Spleen (tissue), 11 donors: Measurements from ENCODE around the gene TIFAB. TPM values are rescaled to one million over a fixed set of nuclear protein-coding genes. Genes with fewer than 3 reads are reported as not detected.

ENCODE experiments used
- DNase-seq: peaks from one replicate; pipeline ENCODE4 v3.0.0-alpha.2; 2020
- H3K27ac ChIP-seq, 8 donors: fragments of 200-600 bp; sonication (generic) in 7 of 8; 1 replicate in 4 of 8; 2 replicates in 4 of 8; pipeline versions ENCODE4 v1.5.0 to v1.8.0; 2016 to 2021; ENCODE audit warnings: inconsistent platforms in 4 of 8, mild to moderate bottlenecking in 4 of 8, moderate library complexity in 1 of 8
- H3K27me3 ChIP-seq, 7 donors: fragments of 200-600 bp; sonication (generic) in 6 of 7; replicated peaks in 1 of 7; 1 replicate in 4 of 7; 2 replicates in 3 of 7; pipeline versions ENCODE4 v1.5.0 to v1.8.0; 2016 to 2021; ENCODE audit warnings: inconsistent platforms in 3 of 7, mild to moderate bottlenecking in 1 of 7
- H3K36me3 ChIP-seq, 6 donors: fragments of 200-600 bp; sonication (generic) in 5 of 6; 1 replicate in 4 of 6; 2 replicates in 2 of 6; pipeline versions ENCODE4 v1.5.0 to v1.8.0; 2016 to 2021; ENCODE audit warnings: inconsistent platforms in 2 of 6
- H3K4me1 ChIP-seq, 6 donors: fragments of 200-600 bp; sonication (generic) in 5 of 6; 1 replicate in 3 of 6; 2 replicates in 3 of 6; pipeline versions ENCODE4 v1.5.0 to v1.8.0; 2016 to 2021; ENCODE audit warnings: inconsistent platforms in 3 of 6
- H3K4me3 ChIP-seq, 8 donors: fragments of 200-600 bp; sonication (generic) in 7 of 8; 1 replicate in 4 of 8; 2 replicates in 4 of 8; pipeline versions ENCODE4 v1.5.0 to v1.8.0; 2016 to 2021; ENCODE audit warnings: inconsistent platforms in 4 of 8, mild to moderate bottlenecking in 4 of 8, moderate library complexity in 2 of 8
- H3K9me3 ChIP-seq, 8 donors: fragments of 200-600 bp; sonication (generic) in 7 of 8; 1 replicate in 4 of 8; 2 replicates in 4 of 8; pipeline versions ENCODE4 v1.5.0 to v1.8.0; 2016 to 2021; ENCODE audit warnings: inconsistent platforms in 4 of 8
- CTCF ChIP-seq, 11 experiments: fragments of 200-600 bp in 7 of 11; fragments of 450-650 bp in 4 of 11; sonication (generic) in 4 of 11; IDR thresholded peaks in 8 of 11; conservative IDR thresholded peaks in 3 of 11; 1 replicate in 7 of 11; 2 replicates in 4 of 11; pipeline versions ENCODE4 v1.4.0 to v1.8.0; 2016 to 2021; ENCODE audit warnings: antibody characterized with exemption in 11 of 11, inconsistent platforms in 4 of 11, mild to moderate bottlenecking in 1 of 11
- POLR2A ChIP-seq, 3 donors: fragments of 450-650 bp; IDR thresholded peaks; one replicate each; pipeline ENCODE4 v1.5.1; 2017; ENCODE audit warnings: antibody characterized with exemption in 3 of 3, mild to moderate bottlenecking in 1 of 3
- POLR2AphosphoS5 ChIP-seq, 3 donors: sonication (generic); formaldehyde crosslinking; IDR thresholded peaks; one replicate each; pipeline ENCODE4 v1.5.1; 2017; ENCODE audit warnings: antibody characterized with exemption in 3 of 3
- WGBS, 5 donors: extraction: QIAGEN DNeasy Blood & Tissue Kit in 3 of 5; methylation state at CpG; one replicate each; pipeline versions ENCODE4 v1.1.5 to v1.1.7; 2013 to 2018; 5-methylcytosine and 5-hydroxymethylcytosine counted together
- intact Hi-C: fragments of 100-400 bp; cut with DNase I; formaldehyde crosslinking; loops from one replicate; pipeline ENCODE4 v1.15.0; 2023; ENCODE audit warnings: low total_unique reads
- polyA plus RNA-seq, 3 donors: library from polyadenylated mRNA; stranded (reverse); fragments of 200-250 nt; gene quantifications; one replicate each; pipeline ENCODE4 v1.2.1, GENCODE V29; 2013
- total RNA-seq, 7 donors: library from RNA; depleted of rRNA in 3 of 7; stranded (reverse); fragments of >200 nt in 3 of 7; fragmentation: NEBNext Ultra II Directional in 4 of 7; extraction: Animal tissue kit (Norgen Biotek cat#: 25700) in 4 of 7; gene quantifications; one replicate each; pipeline versions ENCODE4 v1.1.0 to v1.2.1, GENCODE V29; 2016 to 2021
- donor health status: healthy with polysubstance abuse.
- donor health status: DM: no; HTN: no; CAD: no; lungs with moderate emphysema.
- donor health status: DM: no; HTN: no; CAD: no.
- donor health status: Bipolar disorder and iron deficiency.
- donor health status: healthy.
- donor health status: DM: no; HTN: no; CAD: no.
- donor health status: DM: yes; HTN: yes; CAD: no.

The TIFAB gene
- total and polyA plus RNA-seq, 10 donors: 0.37 to 4.0 (median 1.1) TPM

DNA sequence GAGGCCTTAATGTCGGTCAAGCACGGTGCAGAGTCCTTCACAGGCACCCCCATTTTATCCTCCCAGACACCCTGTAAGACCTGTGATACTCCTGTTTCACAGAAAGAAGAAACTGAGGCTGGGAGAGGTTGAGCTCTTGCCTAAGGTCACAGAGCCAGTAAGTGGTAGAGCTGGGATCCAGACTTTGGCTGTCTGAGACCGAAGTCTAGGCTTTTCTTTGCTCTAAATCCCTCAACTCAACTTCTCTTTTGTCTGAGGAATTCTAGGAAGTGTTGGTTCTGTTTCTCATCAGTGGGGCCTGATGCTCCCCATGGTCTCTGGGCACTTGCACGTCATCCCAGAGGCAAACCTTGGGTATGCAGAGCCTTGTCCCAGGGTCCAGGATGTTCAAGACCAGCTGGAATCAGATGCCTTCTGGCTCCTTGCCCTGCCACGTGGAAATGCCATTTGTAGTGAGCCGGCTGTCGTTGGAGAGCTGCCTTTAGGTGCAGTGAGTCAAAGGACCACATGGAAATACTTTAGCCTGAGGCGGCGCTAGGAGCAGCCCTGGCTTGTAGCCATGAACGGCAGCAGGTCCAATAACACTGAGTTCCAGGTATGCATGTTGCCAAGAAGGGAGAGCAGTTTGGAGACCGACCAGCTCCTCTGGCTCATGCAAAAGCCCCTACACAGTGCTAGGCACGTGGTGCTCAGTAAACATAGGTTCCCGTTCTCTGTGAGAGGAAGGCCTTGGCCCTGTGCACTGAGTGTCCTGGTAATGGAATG is 14.2 kb downstream of the TIFAB start:
- H3K4me3 ChIP-seq: no peak overlapping the region
- WGBS, 5 donors: 69 to 81% (median 73%) methylated on average over 10 to 13 of the region's 13 CpGs
- H3K27me3 ChIP-seq: peaks cover 0 to 23% (median 0%) of the 10 kb centered on the region in 7 donors
- DNase-seq: peak; percentile 63
- intact Hi-C loops: no loop called here
- no peaks in the 10 kb centered on the region for H3K9me3 ChIP-seq
- H3K27ac ChIP-seq: peak overlapping the region in 4 of 8 donors; percentile 11 to 45 (median 36)
- H3K4me1 ChIP-seq: peaks cover 0 to 58% (median 9%) of the 10 kb centered on the region in 6 donors
- H3K36me3 ChIP-seq: no peaks in the 10 kb centered on the region
- TF ChIP-seq CTCF (IDR thresholded peaks at IDR 0.05 in 8 of 11, conservative IDR thresholded peaks at IDR 0.05 in 3 of 11) (no peak), POLR2A (IDR thresholded peaks at IDR 0.05) (no peak), POLR2AphosphoS5 (IDR thresholded peaks at IDR 0.05) (no peak)

DNA sequence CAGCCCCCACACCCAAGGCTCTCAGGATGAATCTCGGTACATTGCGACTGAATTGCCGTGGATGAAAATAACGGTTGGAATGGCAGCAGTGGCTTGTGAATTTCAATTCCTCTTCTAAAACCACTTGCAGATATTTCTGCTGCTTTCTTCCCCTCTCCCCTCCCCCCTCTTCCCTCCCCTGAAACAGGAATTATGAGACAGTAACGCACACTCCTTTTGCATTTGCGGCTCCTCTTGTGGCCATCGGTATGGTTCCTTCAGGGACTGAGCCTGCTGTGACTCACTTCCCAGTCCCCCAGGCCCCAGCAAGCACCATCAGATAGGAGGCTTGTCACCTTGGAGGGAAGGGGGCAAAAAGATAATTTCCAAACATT is 14.7 kb downstream of the TIFAB start:
- Histone ChIP-seq H3K36me3 (no peaks in the 10 kb centered on the region), H3K9me3 (no peaks in the 10 kb centered on the region), H3K4me1 (peaks cover 0 to 58% (median 9%) of the 10 kb centered on the region in 6 donors), H3K27ac (peak overlapping the region in 4 of 8 donors; percentile 11 to 45 (median 36)), H3K27me3 (peaks cover 0 to 23% (median 0%) of the 10 kb centered on the region in 7 donors), H3K4me3 (no peak overlapping the region)
- TF ChIP-seq POLR2AphosphoS5 (IDR thresholded peaks at IDR 0.05) (no peak), POLR2A (IDR thresholded peaks at IDR 0.05) (no peak)
- WGBS, 5 donors: 19 to 57% (median 26%) methylated on average over 7 of the region's 7 CpGs
- intact Hi-C loops: no loop called here
- DNase-seq: no peak

DNA sequence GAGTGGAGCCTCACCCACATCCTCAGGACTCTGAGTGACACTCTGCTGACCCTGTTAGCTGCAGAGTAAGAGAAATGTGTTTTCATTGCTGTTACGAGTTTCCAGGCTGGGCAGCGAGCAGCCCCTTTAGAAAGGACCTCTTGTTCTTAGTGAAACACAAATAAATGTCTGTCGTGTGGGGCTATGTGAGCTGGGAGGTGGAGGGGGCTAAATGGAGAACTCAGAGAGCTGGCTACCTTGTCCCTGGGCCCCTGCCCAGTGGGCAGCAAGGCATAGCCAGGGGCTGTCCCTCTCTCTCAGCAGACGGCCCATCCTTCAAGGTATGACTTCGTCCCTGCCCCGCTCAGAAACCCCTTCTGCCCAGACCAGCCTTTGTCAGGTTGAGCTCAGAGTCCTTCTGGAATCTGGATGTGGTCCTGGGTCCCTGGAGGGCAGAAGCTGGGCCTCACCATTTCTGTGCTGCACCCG is 15.2 kb downstream of the TIFAB start:
- intact Hi-C loops: no loop called here
- H3K27me3 ChIP-seq: peaks cover 0 to 23% (median 0%) of the 10 kb centered on the region in 7 donors
- no peak for DNase-seq

More for the DNA sequence above, 15.2 kb downstream of the TIFAB start:
- WGBS, 5 donors: 36 to 54% (median 50%) methylated on average over 5 to 7 of the region's 7 CpGs
- Histone ChIP-seq H3K4me3 (no peak overlapping the region), H3K9me3 (no peaks in the 10 kb centered on the region), H3K4me1 (peaks cover 0 to 55% (median 9%) of the 10 kb centered on the region in 6 donors), H3K36me3 (no peaks in the 10 kb centered on the region), H3K27ac (peak overlapping the region in 3 of 8 donors; percentile 36 to 45 (median 37))
- TF ChIP-seq POLR2AphosphoS5 (IDR thresholded peaks at IDR 0.05) (no peak), POLR2A (IDR thresholded peaks at IDR 0.05) (no peak), CTCF (IDR thresholded peaks at IDR 0.05 in 8 of 11, conservative IDR thresholded peaks at IDR 0.05 in 3 of 11) (no peak)
